ENCODE measurements around the gene TET3.

- TF ChIP-seq CTCF (IDR thresholded peaks at IDR 0.05): no peak
- no peak for TF ChIP-seq POLR2A (IDR thresholded peaks at IDR 0.05)
Observed at GRCh38 chr2:73965053-73965452, 19.7 kb upstream of the TET3 start.

Data from testis (tissue), 2 donors.